OCI-LY7 (cell line): Measurements from ENCODE around the gene CDK14. TPM values are rescaled to one million over a fixed set of nuclear protein-coding genes. Genes with fewer than 3 reads are reported as not detected.

Source experiments
- BruUV-seq: library from RNA; stranded (reverse); fragments of 400-500 nt; replicated peaks from 2 replicates; lab custom pipeline; 2021; lab: Mats Ljungman, UMichigan
- CTCF ChIA-PET: fragments of 300-600 bp; sonication (Branson Sonifier 250); formaldehyde crosslinking; loops from one replicate; lab custom pipeline; 2022; ENCODE audit warnings: antibody characterized with exemption; ENCODE audit not compliant: unreplicated experiment; lab: Charles Lee
- POLR2A ChIA-PET: fragments of 300-600 bp; sonication (Branson Sonifier 250); formaldehyde crosslinking; loops from one replicate; lab custom pipeline; 2022; ENCODE audit warnings: antibody characterized with exemption; lab: Charles Lee
- DNase-seq: peaks from one replicate; pipeline ENCODE4 v3.0.0-alpha.2; 2015; ENCODE audit warnings: low spot score
- H2AFZ ChIP-seq: fragments of 200-600 bp; sonication (generic), shearing (Covaris generic); 2 replicates; pipeline ENCODE4 v1.6.1; 2014; ENCODE audit warnings: mild to moderate bottlenecking, antibody characterized with exemption, low read length, moderate library complexity
- H3K27ac ChIP-seq: fragments of 200-600 bp; sonication (generic); 2 replicates; pipeline ENCODE4 v1.5.1; 2014; ENCODE audit warnings: mixed run types, low read depth, mild to moderate bottlenecking, moderate library complexity, low read length, inconsistent platforms; ENCODE audit not compliant: poor library complexity, severe bottlenecking
- H3K36me3 ChIP-seq: fragments of 200-600 bp; sonication (generic); 2 replicates; pipeline ENCODE4 v1.6.1; 2014; ENCODE audit warnings: mild to moderate bottlenecking, antibody characterized with exemption, low read length, moderate library complexity, mixed read lengths; ENCODE audit not compliant: insufficient read depth
- H3K4me1 ChIP-seq: fragments of 200-600 bp; sonication (generic); 2 replicates; pipeline ENCODE4 v1.5.1; 2014; ENCODE audit warnings: mild to moderate bottlenecking, low read length; ENCODE audit not compliant: insufficient read depth, poor library complexity, severe bottlenecking
- H3K4me2 ChIP-seq: fragments of 200-600 bp; sonication (generic); 2 replicates; pipeline ENCODE4 v1.6.1; 2014; ENCODE audit warnings: mild to moderate bottlenecking, low read length
- H3K4me3 ChIP-seq: fragments of 200-600 bp; sonication (generic); 2 replicates; pipeline ENCODE4 v1.5.1; 2014; ENCODE audit warnings: mild to moderate bottlenecking, low read depth, low read length; ENCODE audit not compliant: poor library complexity, severe bottlenecking
- H3K79me2 ChIP-seq: fragments of 200-600 bp; sonication (generic); 2 replicates; pipeline ENCODE4 v1.6.1; 2016; ENCODE audit warnings: low read depth, mild to moderate bottlenecking, low read length, moderate library complexity, mixed read lengths; ENCODE audit not compliant: insufficient read depth
- H3K9me2 ChIP-seq: fragments of 200-600 bp; sonication (generic); 2 replicates; pipeline ENCODE4 v1.6.1; 2016; ENCODE audit warnings: mild to moderate bottlenecking, low read length, mixed read lengths; ENCODE audit not compliant: insufficient read depth
- H3K9me3 ChIP-seq: fragments of 200-600 bp; sonication (generic); 2 replicates; pipeline ENCODE4 v1.6.1; 2014; ENCODE audit warnings: mild to moderate bottlenecking, mixed run types, low read length, mixed read lengths
- H4K20me1 ChIP-seq: fragments of 200-600 bp; sonication (generic); 2 replicates; pipeline ENCODE4 v1.6.1; 2014; ENCODE audit warnings: mild to moderate bottlenecking, antibody characterized with exemption, low read length, moderate library complexity, mixed read lengths; ENCODE audit not compliant: insufficient read depth
- CTCF ChIP-seq: fragments of 200-600 bp; sonication (generic); conservative IDR thresholded peaks from 2 replicates; pipeline ENCODE4 v1.5.1; 2014; ENCODE audit warnings: mild to moderate bottlenecking, antibody characterized with exemption, low read length, moderate library complexity, mixed read lengths
- EZH2phosphoT487 ChIP-seq: fragments of 200-600 bp; sonication (generic); IDR thresholded peaks from 2 replicates; pipeline ENCODE4 v1.6.1; 2018; ENCODE audit warnings: low read depth, borderline replicate concordance, mild to moderate bottlenecking, mixed run types, antibody characterized with exemption, low read length, moderate library complexity, mixed read lengths
- intact Hi-C: fragments of 100-400 bp; cut with micrococcal nuclease; formaldehyde crosslinking; loops from one replicate; pipeline ENCODE4 v1.10.0; 2022; ENCODE audit not compliant: unreplicated experiment
- total RNA-seq, 2 experiments: library from RNA; depleted of rRNA in 1 of 2; stranded (reverse); fragments of >200 nt in 1 of 2; shearing (Covaris generic) in 1 of 2; gene quantifications; 2 replicates each; pipeline ENCODE4 v1.2.3, GENCODE V29; 2014 to 2022

Gene CDK14
- total RNA-seq, 2 experiments from 2014 or later: 90.7 to 111 TPM

- no peaks in the 10 kb centered on the region for H3K79me2 ChIP-seq
- TF ChIP-seq CTCF (no peak), EZH2phosphoT487 (no peak)
- CTCF ChIA-PET: no interaction called here
- H3K9me2 ChIP-seq: no peaks in the 10 kb centered on the region
- H3K36me3 ChIP-seq: peaks cover 77% of the 10 kb centered on the region
- no peaks in the 10 kb centered on the region for H3K4me1 ChIP-seq
- no peak for DNase-seq
- intact Hi-C loops: no loop called here
- POLR2A ChIA-PET: interaction anchor here (0.6 to 0.9 kb wide), 5 partner anchors 55 to 1736 kb away, joined by 3 to 5 read pairs (median 3); no protein-coding TSS in a partner anchor
- H4K20me1 ChIP-seq: no peaks in the 10 kb centered on the region
- BruUV-seq: no TSS peak
- no peak overlapping the region for H2AFZ ChIP-seq
- H3K27ac ChIP-seq: no peak overlapping the region
- no peak overlapping the region for H3K4me3 ChIP-seq
- peaks cover 14% of the 10 kb centered on the region; the same call in 1 of the 2 replicates for H3K9me3 ChIP-seq
- no peak overlapping the region for H3K4me2 ChIP-seq
Observed at GRCh38 chr7:90984692-90985091, 388.6 kb downstream of the CDK14 start.

GRCh38 chr7:90988516-90988915, 392.4 kb downstream of the CDK14 start:
- intact Hi-C loops: no loop called here
- no peaks in the 10 kb centered on the region for H3K9me2 ChIP-seq
- no peak overlapping the region for H2AFZ ChIP-seq
- no peaks in the 10 kb centered on the region for H3K79me2 ChIP-seq
- no peak for DNase-seq
- ChIA-PET CTCF (no interaction called here), POLR2A (interaction anchor here (0.8 to 2.2 kb wide), 2 partner anchors 12 to 22 kb away, joined by 3 to 5 read pairs; no protein-coding TSS in a partner anchor)
- no peak overlapping the region for H3K27ac ChIP-seq
- no peaks in the 10 kb centered on the region for H3K4me1 ChIP-seq
- H3K4me2 ChIP-seq: no peak overlapping the region
- H3K4me3 ChIP-seq: no peak overlapping the region
- H3K9me3 ChIP-seq: no peaks in the 10 kb centered on the region
- no TSS peak for BruUV-seq
- H4K20me1 ChIP-seq: no peaks in the 10 kb centered on the region
- H3K36me3 ChIP-seq: peaks cover 67% of the 10 kb centered on the region
- no peak for TF ChIP-seq CTCF
- no peak for TF ChIP-seq EZH2phosphoT487

GRCh38 chr7:90988996-90989765, 393.1 kb downstream of the CDK14 start:
- Histone ChIP-seq H3K79me2 (no peaks in the 10 kb centered on the region), H3K9me3 (no peaks in the 10 kb centered on the region), H3K4me2 (no peak overlapping the region), H3K9me2 (no peaks in the 10 kb centered on the region), H4K20me1 (no peaks in the 10 kb centered on the region), H3K4me3 (no peak overlapping the region), H2AFZ (no peak overlapping the region), H3K4me1 (no peaks in the 10 kb centered on the region), H3K27ac (no peak overlapping the region), H3K36me3 (peaks cover 63% of the 10 kb centered on the region)
- no TSS peak for BruUV-seq
- ChIA-PET CTCF (no interaction called here), POLR2A (interaction anchor here (0.8 to 2.2 kb wide), 4 partner anchors 10 to 315 kb away, joined by 3 to 5 read pairs (median 3); no protein-coding TSS in a partner anchor)
- DNase-seq: no peak
- no peak for TF ChIP-seq EZH2phosphoT487
- TF ChIP-seq CTCF: no peak
- intact Hi-C loops: no loop called here
